MCF 10A (cell line): Measurements from ENCODE around the gene TMEM52B. TPM values are rescaled to one million over a fixed set of nuclear protein-coding genes. Genes with fewer than 3 reads are reported as not detected.

Experiments used
- BruUV-seq: library from RNA; stranded (reverse); fragments of 400-500 nt; replicated peaks from 2 replicates; lab custom pipeline; 2021; lab: Mats Ljungman, UMichigan
- CTCF ChIA-PET: fragments of 300-600 bp; sonication (Branson Sonifier 250); formaldehyde crosslinking; extraction: SDS; loops from one replicate; lab custom pipeline; 2021; ENCODE audit warnings: antibody characterized with exemption, inconsistent platforms; lab: Yijun Ruan, JAX
- POLR2A ChIA-PET: fragments of 300-600, 350-650 bp; sonication (Branson Sonifier 250); formaldehyde crosslinking; extraction: SDS; loops from one replicate; lab custom pipeline; 2020; ENCODE audit warnings: antibody characterized with exemption, inconsistent platforms; lab: Yijun Ruan, JAX
- DNase-seq: peaks from one replicate; pipeline ENCODE4 v3.0.0-alpha.2; 2018; ENCODE audit not compliant: unreplicated experiment
- H3K27ac Mint-ChIP-seq: one replicate; pipeline ENCODE4 v1.8.0; 2022; ENCODE audit warnings: mild to moderate bottlenecking, low read depth, mixed read lengths; ENCODE audit not compliant: unreplicated experiment
- H3K27me3 Mint-ChIP-seq: one replicate; pipeline ENCODE4 v1.8.0; 2022; ENCODE audit warnings: mixed read lengths; ENCODE audit not compliant: insufficient read depth, unreplicated experiment
- H3K36me3 Mint-ChIP-seq: one replicate; pipeline ENCODE4 v1.8.0; 2022; ENCODE audit warnings: mild to moderate bottlenecking, moderate library complexity, mixed read lengths; ENCODE audit not compliant: insufficient read depth, unreplicated experiment
- H3K4me1 Mint-ChIP-seq: one replicate; pipeline ENCODE4 v1.8.0; 2022; ENCODE audit warnings: mixed read lengths; ENCODE audit not compliant: insufficient read depth, unreplicated experiment
- H3K4me3 Mint-ChIP-seq: one replicate; pipeline ENCODE4 v1.8.0; 2022; ENCODE audit warnings: mild to moderate bottlenecking, moderate library complexity, mixed read lengths; ENCODE audit not compliant: unreplicated experiment
- H3K9me3 Mint-ChIP-seq: one replicate; pipeline ENCODE4 v1.8.0; 2022; ENCODE audit warnings: mixed read lengths; ENCODE audit not compliant: unreplicated experiment
- intact Hi-C: fragments of 100-400 bp; cut with micrococcal nuclease; formaldehyde crosslinking; loops from 2 replicates; pipeline ENCODE4 v1.14.1; 2022
- total RNA-seq: library from RNA; stranded (reverse); gene quantifications from 2 replicates; pipeline ENCODE4 v1.2.3, GENCODE V29; 2022
- TF ChIP-seq, protein P1 (sequence below): fragments of 200-600 bp; IDR thresholded peaks from one replicate; pipeline ENCODE4 v1.8.0; 2022; ENCODE audit warnings: antibody characterized with exemption, mild to moderate bottlenecking; ENCODE audit not compliant: unreplicated experiment

The TMEM52B gene
- total RNA-seq, 1 experiment from 2014 or later: not detected

GRCh38 chr12:10226731-10227130 lies 47.9 kb downstream of the TMEM52B start:
- BruUV-seq: no TSS peak
- ChIA-PET CTCF (interaction anchor here (0.6 to 3.2 kb wide), 6 partner anchors 9 to 442 kb away, joined by 3 to 26 read pairs (median 3); no protein-coding TSS in a partner anchor), POLR2A (interaction anchor here (0.9 to 2.1 kb wide), 2 partner anchors 12 kb away, joined by 4 to 10 read pairs; no protein-coding TSS in a partner anchor)
- TF ChIP-seq, protein P1, sequence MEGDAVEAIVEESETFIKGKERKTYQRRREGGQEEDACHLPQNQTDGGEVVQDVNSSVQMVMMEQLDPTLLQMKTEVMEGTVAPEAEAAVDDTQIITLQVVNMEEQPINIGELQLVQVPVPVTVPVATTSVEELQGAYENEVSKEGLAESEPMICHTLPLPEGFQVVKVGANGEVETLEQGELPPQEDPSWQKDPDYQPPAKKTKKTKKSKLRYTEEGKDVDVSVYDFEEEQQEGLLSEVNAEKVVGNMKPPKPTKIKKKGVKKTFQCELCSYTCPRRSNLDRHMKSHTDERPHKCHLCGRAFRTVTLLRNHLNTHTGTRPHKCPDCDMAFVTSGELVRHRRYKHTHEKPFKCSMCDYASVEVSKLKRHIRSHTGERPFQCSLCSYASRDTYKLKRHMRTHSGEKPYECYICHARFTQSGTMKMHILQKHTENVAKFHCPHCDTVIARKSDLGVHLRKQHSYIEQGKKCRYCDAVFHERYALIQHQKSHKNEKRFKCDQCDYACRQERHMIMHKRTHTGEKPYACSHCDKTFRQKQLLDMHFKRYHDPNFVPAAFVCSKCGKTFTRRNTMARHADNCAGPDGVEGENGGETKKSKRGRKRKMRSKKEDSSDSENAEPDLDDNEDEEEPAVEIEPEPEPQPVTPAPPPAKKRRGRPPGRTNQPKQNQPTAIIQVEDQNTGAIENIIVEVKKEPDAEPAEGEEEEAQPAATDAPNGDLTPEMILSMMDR: no peak
- H3K36me3 Mint-ChIP-seq: peaks cover 27% of the 10 kb centered on the region
- H3K9me3 Mint-ChIP-seq: no peaks in the 10 kb centered on the region
- no peaks in the 10 kb centered on the region for H3K27me3 Mint-ChIP-seq
- no peak overlapping the region for H3K27ac Mint-ChIP-seq
- H3K4me3 Mint-ChIP-seq: no peak overlapping the region
- no peak for DNase-seq
- no peaks in the 10 kb centered on the region for H3K4me1 Mint-ChIP-seq
- intact Hi-C loops: no loop called here

DNA sequence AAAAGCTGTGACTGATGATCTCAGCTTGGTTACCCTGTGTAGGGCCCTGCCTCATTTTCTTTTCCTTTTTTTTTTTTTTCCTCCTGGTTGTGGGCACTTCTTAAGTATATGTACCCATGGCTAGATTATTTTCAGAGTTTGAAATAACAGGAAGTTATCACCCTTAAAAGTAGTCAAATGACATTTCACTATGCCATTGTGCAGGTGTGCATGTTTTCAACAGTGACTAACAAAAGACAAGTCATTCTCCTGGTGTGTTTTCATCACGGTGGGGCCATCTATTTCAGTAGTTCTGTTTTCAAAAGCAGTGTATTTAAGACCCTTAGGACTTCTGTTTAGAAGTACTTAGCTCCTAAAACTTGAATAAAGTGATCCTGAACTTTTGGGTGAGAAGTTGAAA lies 48.8 kb downstream of the TMEM52B start:
- Mint-ChIP-seq H3K9me3 (no peaks in the 10 kb centered on the region), H3K27me3 (no peaks in the 10 kb centered on the region), H3K4me3 (no peak overlapping the region), H3K27ac (no peak overlapping the region), H3K4me1 (no peaks in the 10 kb centered on the region), H3K36me3 (peaks cover 18% of the 10 kb centered on the region)
- CTCF ChIA-PET: interaction anchor here (0.6 to 3.2 kb wide), 5 partner anchors 9 to 442 kb away, joined by 3 to 26 read pairs (median 3); no protein-coding TSS in a partner anchor
- intact Hi-C loops: no loop called here
- TF ChIP-seq, protein P1: no peak
- no peak for DNase-seq
- POLR2A ChIA-PET: interaction anchor here (2.1 kb wide), 1 partner anchor 13 kb away, joined by 10 read pairs; no protein-coding TSS in a partner anchor
- BruUV-seq: no TSS peak

DNA sequence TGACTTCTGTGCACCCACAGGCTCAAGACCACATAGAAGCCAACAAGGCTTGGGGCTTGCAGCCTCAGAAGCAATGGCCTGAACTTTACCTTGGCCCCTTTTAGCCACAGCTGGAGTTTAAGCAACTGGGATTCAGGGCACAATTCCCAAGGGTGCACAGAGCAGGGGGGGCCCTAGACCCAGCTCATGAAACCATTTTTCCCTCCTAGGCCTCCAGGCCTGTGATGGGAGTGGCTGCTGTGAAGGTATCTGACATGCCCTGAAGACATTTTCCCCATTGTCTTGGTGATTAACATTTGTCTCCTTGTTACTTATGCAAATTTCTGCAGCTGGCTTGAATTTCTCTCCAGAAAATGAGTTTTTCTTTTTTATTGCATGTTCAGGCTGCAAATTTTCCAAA lies 55.7 kb downstream of the TMEM52B start:
- no TSS peak for BruUV-seq
- Mint-ChIP-seq H3K4me1 (peaks cover 4% of the 10 kb centered on the region), H3K9me3 (peaks cover 12% of the 10 kb centered on the region), H3K27me3 (no peaks in the 10 kb centered on the region), H3K36me3 (no peaks in the 10 kb centered on the region), H3K27ac (no peak overlapping the region), H3K4me3 (no peak overlapping the region)
- intact Hi-C loops: loop anchor here (2.0 kb wide), 1 partner anchor 130 kb away; no protein-coding TSS in a partner anchor
- POLR2A ChIA-PET: no interaction called here
- no peak for DNase-seq
- TF ChIP-seq, protein P1: no peak
- CTCF ChIA-PET: interaction anchor here (1.7 to 4.1 kb wide), 6 partner anchors 12 to 332 kb away, joined by 5 to 40 read pairs (median 16); no protein-coding TSS in a partner anchor

- Mint-ChIP-seq H3K27ac (no peak overlapping the region), H3K4me3 (no peak overlapping the region), H3K27me3 (no peaks in the 10 kb centered on the region), H3K4me1 (peaks cover 17% of the 10 kb centered on the region), H3K36me3 (no peaks in the 10 kb centered on the region), H3K9me3 (peaks cover 12% of the 10 kb centered on the region)
- POLR2A ChIA-PET: no interaction called here
- intact Hi-C loops: loop anchor here (1.0 to 2.0 kb wide), 6 partner anchors 95 to 514 kb away; partner anchors contain the start of gene STYK1
- BruUV-seq: no TSS peak
- DNase-seq: peak; percentile 53
- TF ChIP-seq, protein P1: peak; percentile 68
- CTCF ChIA-PET: interaction anchor here (0.6 to 4.1 kb wide), 58 partner anchors 9 to 514 kb away, joined by 3 to 40 read pairs (median 4); partner anchors contain the start of genes EIF2S3B and STYK1
These were observed 57.2 kb downstream of the TMEM52B start for GRCh38 chr12:10235761-10236631.
